Measurements from ENCODE around the gene SLC22A2. TPM values are rescaled to one million over a fixed set of nuclear protein-coding genes. Genes with fewer than 3 reads are reported as not detected.

SLC22A2 gene
- total and polyA plus RNA-seq, 2 donors (not counting 3 experiments of a cell fraction or from before 2014, with no cell fraction given): not detected

- Histone ChIP-seq H3K36me3 (ENCODE audit: control insufficient read depth in 2 of 2, extremely low read depth in 1 of 2, insufficient read depth in 2 of 2, low read length in 2 of 2) (no peaks in the 10 kb centered on the region), H3K9me1 (replicated peaks; ENCODE audit: control insufficient read depth, extremely low read depth, insufficient read depth, low read length) (no peaks in the 10 kb centered on the region), H3K27ac (ENCODE audit: insufficient read depth, low read depth, low read length) (no peak overlapping the region), H3K4me2 (ENCODE audit: insufficient read depth, low read length) (no peak overlapping the region), H3K79me2 (ENCODE audit: control insufficient read depth, insufficient read depth, low read length) (no peaks in the 10 kb centered on the region), H4K20me1 (replicated peaks; ENCODE audit: control insufficient read depth, extremely low read depth, insufficient read depth, low read length) (no peaks in the 10 kb centered on the region), H3K4me3 (replicated peaks in 1 of 3; ENCODE audit: insufficient read depth in 1 of 3, low read depth in 1 of 3, low read length in 3 of 3) (no peak overlapping the region), H3K9ac (replicated peaks; ENCODE audit: extremely low read depth, insufficient read depth, low read length) (no peak overlapping the region), H3K27me3 (ENCODE audit: control insufficient read depth in 2 of 2, insufficient read depth in 2 of 2, low read length in 2 of 2) (no peaks in the 10 kb centered on the region), H3K9me3 (replicated peaks; ENCODE audit: control insufficient read depth, insufficient read depth, low read length) (peaks cover 4% of the 10 kb centered on the region), H3K4me1 (ENCODE audit: control insufficient read depth, extremely low read depth, insufficient read depth, low read length) (no peaks in the 10 kb centered on the region), H2AFZ (ENCODE audit: low read depth, low read length) (no peak overlapping the region)
- dilution Hi-C loops (cut with MboI; ENCODE audit: extremely low pct_ligation_motif_present, low sequenced_read_pairs): no loop called here
- DNase-seq (ENCODE audit: low read depth, low spot score) (no peak), FAIRE-seq (no peak)
- ChIA-PET CTCF (no interaction called here), POLR2A (no interaction called here)
- BruUV-seq (replicated peaks): no TSS peak
- TF ChIP-seq EZH2 (IDR thresholded peaks at IDR 0.05; ENCODE audit: borderline replicate concordance, low read depth, low read length, severe bottlenecking) (no peak), MYC (IDR thresholded peaks at IDR 0.05; ENCODE audit: low read depth, low read length) (no peak), POLR2A (IDR thresholded peaks at IDR 0.05; ENCODE audit: low read depth, low read length) (no peak), MAX (IDR thresholded peaks at IDR 0.05; ENCODE audit: insufficient read depth, insufficient read length) (no peak)
- TF ChIP-seq, protein P1, sequence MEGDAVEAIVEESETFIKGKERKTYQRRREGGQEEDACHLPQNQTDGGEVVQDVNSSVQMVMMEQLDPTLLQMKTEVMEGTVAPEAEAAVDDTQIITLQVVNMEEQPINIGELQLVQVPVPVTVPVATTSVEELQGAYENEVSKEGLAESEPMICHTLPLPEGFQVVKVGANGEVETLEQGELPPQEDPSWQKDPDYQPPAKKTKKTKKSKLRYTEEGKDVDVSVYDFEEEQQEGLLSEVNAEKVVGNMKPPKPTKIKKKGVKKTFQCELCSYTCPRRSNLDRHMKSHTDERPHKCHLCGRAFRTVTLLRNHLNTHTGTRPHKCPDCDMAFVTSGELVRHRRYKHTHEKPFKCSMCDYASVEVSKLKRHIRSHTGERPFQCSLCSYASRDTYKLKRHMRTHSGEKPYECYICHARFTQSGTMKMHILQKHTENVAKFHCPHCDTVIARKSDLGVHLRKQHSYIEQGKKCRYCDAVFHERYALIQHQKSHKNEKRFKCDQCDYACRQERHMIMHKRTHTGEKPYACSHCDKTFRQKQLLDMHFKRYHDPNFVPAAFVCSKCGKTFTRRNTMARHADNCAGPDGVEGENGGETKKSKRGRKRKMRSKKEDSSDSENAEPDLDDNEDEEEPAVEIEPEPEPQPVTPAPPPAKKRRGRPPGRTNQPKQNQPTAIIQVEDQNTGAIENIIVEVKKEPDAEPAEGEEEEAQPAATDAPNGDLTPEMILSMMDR (IDR thresholded peaks at IDR 0.05; ENCODE audit: extremely low read depth in 1 of 2, insufficient read depth in 1 of 2, low read depth in 1 of 2, low read length in 2 of 2): no peak
- intact Hi-C loops (cut with micrococcal nuclease): no loop called here
Measured at GRCh38 chr6:160194808-160195207, 63.8 kb downstream of the SLC22A2 start.

- no peaks in the 10 kb centered on the region for H3K9me1 ChIP-seq (replicated peaks; ENCODE audit: control insufficient read depth, extremely low read depth, insufficient read depth, low read length)
- intact Hi-C loops (cut with micrococcal nuclease) (no loop called here), dilution Hi-C loops (cut with MboI; ENCODE audit: extremely low pct_ligation_motif_present, low sequenced_read_pairs) (no loop called here)
- FAIRE-seq: no peak
- no TSS peak for BruUV-seq (replicated peaks)
- H3K27ac ChIP-seq (ENCODE audit: insufficient read depth, low read depth, low read length): no peak overlapping the region
- no peak overlapping the region for H3K9ac ChIP-seq (replicated peaks; ENCODE audit: extremely low read depth, insufficient read depth, low read length)
- ChIA-PET POLR2A (no interaction called here), CTCF (no interaction called here)
- no peak overlapping the region for H2AFZ ChIP-seq (ENCODE audit: low read depth, low read length)
- H3K79me2 ChIP-seq (ENCODE audit: control insufficient read depth, insufficient read depth, low read length): no peaks in the 10 kb centered on the region
- TF ChIP-seq JUN (IDR thresholded peaks at IDR 0.05; ENCODE audit: borderline replicate concordance, insufficient read depth, insufficient read length, low read depth): no peak
- TF ChIP-seq MYC (IDR thresholded peaks at IDR 0.05; ENCODE audit: low read depth, low read length): no peak
- no peak for TF ChIP-seq FOS (IDR thresholded peaks at IDR 0.05; ENCODE audit: borderline replicate concordance, insufficient read depth, low read length)
- TF ChIP-seq, protein P1 (IDR thresholded peaks at IDR 0.05; ENCODE audit: extremely low read depth in 1 of 2, insufficient read depth in 1 of 2, low read depth in 1 of 2, low read length in 2 of 2): no peak
- no peak for TF ChIP-seq EZH2 (IDR thresholded peaks at IDR 0.05; ENCODE audit: borderline replicate concordance, low read depth, low read length, severe bottlenecking)
- H4K20me1 ChIP-seq (replicated peaks; ENCODE audit: control insufficient read depth, extremely low read depth, insufficient read depth, low read length): no peaks in the 10 kb centered on the region
- DNase-seq (ENCODE audit: low read depth, low spot score): no peak
- no peak overlapping the region for H3K4me2 ChIP-seq (ENCODE audit: insufficient read depth, low read length)
- H3K9me3 ChIP-seq (replicated peaks; ENCODE audit: control insufficient read depth, insufficient read depth, low read length): peaks cover 6% of the 10 kb centered on the region
- no peaks in the 10 kb centered on the region for H3K4me1 ChIP-seq (ENCODE audit: control insufficient read depth, extremely low read depth, insufficient read depth, low read length)
- no peak overlapping the region for H3K4me3 ChIP-seq (replicated peaks in 1 of 3; ENCODE audit: insufficient read depth in 1 of 3, low read depth in 1 of 3, low read length in 3 of 3)
- H3K36me3 ChIP-seq (ENCODE audit: control insufficient read depth in 2 of 2, extremely low read depth in 1 of 2, insufficient read depth in 2 of 2, low read length in 2 of 2): no peaks in the 10 kb centered on the region
- no peaks in the 10 kb centered on the region for H3K27me3 ChIP-seq (ENCODE audit: control insufficient read depth in 2 of 2, insufficient read depth in 2 of 2, low read length in 2 of 2)
Measured at GRCh38 chr6:160192840-160193239, 65.8 kb downstream of the SLC22A2 start.

Data from endothelial cell of umbilical vein (primary cell).